Caco-2 (cell line): ENCODE data around the gene ZFR2. TPM values are rescaled to one million over a fixed set of nuclear protein-coding genes. Genes with fewer than 3 reads are reported as not detected.
A peak's percentile ranks its signal among the peaks of the same experiment; 100 is the strongest.

Experiments
- BruUV-seq: library from RNA; stranded (reverse); fragments of 400-500 nt; replicated peaks from 2 replicates; lab custom pipeline; 2021; lab: Mats Ljungman, UMichigan
- CTCF ChIA-PET: fragments of 300-600 bp; sonication (Branson Sonifier 250); formaldehyde crosslinking; loops from one replicate; lab custom pipeline; 2022; ENCODE audit warnings: antibody characterized with exemption; lab: Charles Lee
- POLR2A ChIA-PET: fragments of 300-600 bp; sonication (Branson Sonifier 250); formaldehyde crosslinking; loops from one replicate; lab custom pipeline; 2022; ENCODE audit warnings: antibody characterized with exemption; lab: Charles Lee
- DNase-seq, 2 experiments: peaks; one replicate each; pipeline versions ENCODE4 v3.0.0 to v3.0.0-alpha.2; 2020 to 2022
- H3K27me3 ChIP-seq: replicated peaks from 2 replicates; pipeline ENCODE4 v1.6.0; 2011; ENCODE audit warnings: low read length; ENCODE audit not compliant: control insufficient read depth, insufficient read depth
- H3K36me3 ChIP-seq: 2 replicates; pipeline ENCODE4 v1.5.1; 2011; ENCODE audit warnings: low read length; ENCODE audit not compliant: control insufficient read depth, insufficient read depth
- H3K4me1 ChIP-seq: fragments of 250-450 bp; sonication (Bioruptor Pico); 2 replicates; pipeline ENCODE4 v1.5.1; 2020; ENCODE audit warnings: mild to moderate bottlenecking
- H3K4me3 ChIP-seq: 2 replicates; pipeline ENCODE4 v1.5.1; 2011; ENCODE audit warnings: low read depth, mild to moderate bottlenecking, control low read depth, low read length
- H3K9me3 ChIP-seq: fragments of 250-450 bp; sonication (Bioruptor Pico); 2 replicates; pipeline ENCODE4 v1.5.1; 2020; ENCODE audit warnings: mild to moderate bottlenecking, moderate library complexity
- H3K27ac Mint-ChIP-seq: one replicate; pipeline ENCODE4 v1.8.0; 2022; ENCODE audit warnings: mixed read lengths; ENCODE audit not compliant: unreplicated experiment
- H3K27me3 Mint-ChIP-seq: one replicate; pipeline ENCODE4 v1.8.0; 2022; ENCODE audit warnings: mixed read lengths; ENCODE audit not compliant: insufficient read depth, unreplicated experiment
- H3K36me3 Mint-ChIP-seq: one replicate; pipeline ENCODE4 v1.8.0; 2022; ENCODE audit warnings: mild to moderate bottlenecking, mixed read lengths; ENCODE audit not compliant: insufficient read depth, unreplicated experiment
- H3K4me1 Mint-ChIP-seq: one replicate; pipeline ENCODE4 v1.8.0; 2022; ENCODE audit warnings: low read depth, mixed read lengths; ENCODE audit not compliant: unreplicated experiment
- H3K4me3 Mint-ChIP-seq: one replicate; pipeline ENCODE4 v1.8.0; 2022; ENCODE audit warnings: mild to moderate bottlenecking, moderate library complexity, mixed read lengths; ENCODE audit not compliant: unreplicated experiment
- H3K9me3 Mint-ChIP-seq: one replicate; pipeline ENCODE4 v1.8.0; 2022; ENCODE audit warnings: mixed read lengths; ENCODE audit not compliant: unreplicated experiment
- intact Hi-C: fragments of 100-400 bp; cut with micrococcal nuclease; formaldehyde crosslinking; loops from one replicate; pipeline ENCODE4 v1.10.0; 2022; ENCODE audit not compliant: unreplicated experiment
- total RNA-seq: library from RNA; stranded (reverse); gene quantifications from 2 replicates; pipeline ENCODE4 v1.2.3, GENCODE V29; 2022
- TF ChIP-seq, protein P1 (sequence below), 2 experiments: fragments of 200-600 bp in 1 of 2; IDR thresholded peaks; 1 replicate in 1 of 2; 2 replicates in 1 of 2; pipeline versions ENCODE4 v1.5.1 to v1.8.0; 2011 to 2022; ENCODE audit warnings: antibody characterized with exemption in 1 of 2, control low read depth in 1 of 2, inconsistent platforms in 1 of 2, low read depth in 1 of 2, low read length in 1 of 2, mild to moderate bottlenecking in 1 of 2, moderate library complexity in 1 of 2; ENCODE audit not compliant: insufficient read depth in 1 of 2, severe bottlenecking in 1 of 2, unreplicated experiment in 1 of 2

The ZFR2 gene
- total RNA-seq, 1 experiment from 2014 or later = not detected

GRCh38 chr19:3857449-3858003 lies 11.3 kb downstream of the ZFR2 start:
- H3K36me3 ChIP-seq = no peaks in the 10 kb centered on the region
- H3K4me3 ChIP-seq = no peak overlapping the region
- H3K27me3 Mint-ChIP-seq = no peaks in the 10 kb centered on the region
- intact Hi-C loops = no loop called here
- ChIA-PET POLR2A (no interaction called here), CTCF (no interaction called here)
- no peak overlapping the region for H3K27ac Mint-ChIP-seq
- BruUV-seq = no TSS peak
- H3K4me3 Mint-ChIP-seq = no peak overlapping the region
- H3K4me1 Mint-ChIP-seq = no peaks in the 10 kb centered on the region
- TF ChIP-seq, protein P1, sequence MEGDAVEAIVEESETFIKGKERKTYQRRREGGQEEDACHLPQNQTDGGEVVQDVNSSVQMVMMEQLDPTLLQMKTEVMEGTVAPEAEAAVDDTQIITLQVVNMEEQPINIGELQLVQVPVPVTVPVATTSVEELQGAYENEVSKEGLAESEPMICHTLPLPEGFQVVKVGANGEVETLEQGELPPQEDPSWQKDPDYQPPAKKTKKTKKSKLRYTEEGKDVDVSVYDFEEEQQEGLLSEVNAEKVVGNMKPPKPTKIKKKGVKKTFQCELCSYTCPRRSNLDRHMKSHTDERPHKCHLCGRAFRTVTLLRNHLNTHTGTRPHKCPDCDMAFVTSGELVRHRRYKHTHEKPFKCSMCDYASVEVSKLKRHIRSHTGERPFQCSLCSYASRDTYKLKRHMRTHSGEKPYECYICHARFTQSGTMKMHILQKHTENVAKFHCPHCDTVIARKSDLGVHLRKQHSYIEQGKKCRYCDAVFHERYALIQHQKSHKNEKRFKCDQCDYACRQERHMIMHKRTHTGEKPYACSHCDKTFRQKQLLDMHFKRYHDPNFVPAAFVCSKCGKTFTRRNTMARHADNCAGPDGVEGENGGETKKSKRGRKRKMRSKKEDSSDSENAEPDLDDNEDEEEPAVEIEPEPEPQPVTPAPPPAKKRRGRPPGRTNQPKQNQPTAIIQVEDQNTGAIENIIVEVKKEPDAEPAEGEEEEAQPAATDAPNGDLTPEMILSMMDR (IDR thresholded peaks at IDR 0.05; ENCODE audit: insufficient read depth in 1 of 2, low read depth in 1 of 2, low read length in 1 of 2, severe bottlenecking in 1 of 2, unreplicated experiment in 1 of 2) = no peak
- no peaks in the 10 kb centered on the region for H3K27me3 ChIP-seq
- no peak for DNase-seq
- no peaks in the 10 kb centered on the region for H3K9me3 ChIP-seq
- no peaks in the 10 kb centered on the region for H3K9me3 Mint-ChIP-seq
- H3K36me3 Mint-ChIP-seq = no peaks in the 10 kb centered on the region
- H3K4me1 ChIP-seq = no peaks in the 10 kb centered on the region

- BruUV-seq = no TSS peak
- Mint-ChIP-seq H3K9me3 (peaks cover 10% of the 10 kb centered on the region), H3K27ac (no peak overlapping the region), H3K4me3 (peak overlapping the region; percentile 42), H3K4me1 (no peaks in the 10 kb centered on the region), H3K27me3 (no peaks in the 10 kb centered on the region), H3K36me3 (peaks cover 3% of the 10 kb centered on the region)
- no peaks in the 10 kb centered on the region for H3K4me1 ChIP-seq
- TF ChIP-seq, protein P1 (IDR thresholded peaks at IDR 0.05; ENCODE audit: insufficient read depth in 1 of 2, low read depth in 1 of 2, low read length in 1 of 2, severe bottlenecking in 1 of 2, unreplicated experiment in 1 of 2) = no peak
- intact Hi-C loops = no loop called here
- no peaks in the 10 kb centered on the region for H3K27me3 ChIP-seq
- peak overlapping the region; percentile 15; the same call in 1 of the 2 replicates for H3K4me3 ChIP-seq
- H3K36me3 ChIP-seq = no peaks in the 10 kb centered on the region
- ChIA-PET CTCF (no interaction called here), POLR2A (no interaction called here)
- peaks cover 4% of the 10 kb centered on the region for H3K9me3 ChIP-seq
- DNase-seq = peak in 1 of 2 experiments; percentile 13
Observed at GRCh38 chr19:3855320-3855719, 13.5 kb downstream of the ZFR2 start.

DNA sequence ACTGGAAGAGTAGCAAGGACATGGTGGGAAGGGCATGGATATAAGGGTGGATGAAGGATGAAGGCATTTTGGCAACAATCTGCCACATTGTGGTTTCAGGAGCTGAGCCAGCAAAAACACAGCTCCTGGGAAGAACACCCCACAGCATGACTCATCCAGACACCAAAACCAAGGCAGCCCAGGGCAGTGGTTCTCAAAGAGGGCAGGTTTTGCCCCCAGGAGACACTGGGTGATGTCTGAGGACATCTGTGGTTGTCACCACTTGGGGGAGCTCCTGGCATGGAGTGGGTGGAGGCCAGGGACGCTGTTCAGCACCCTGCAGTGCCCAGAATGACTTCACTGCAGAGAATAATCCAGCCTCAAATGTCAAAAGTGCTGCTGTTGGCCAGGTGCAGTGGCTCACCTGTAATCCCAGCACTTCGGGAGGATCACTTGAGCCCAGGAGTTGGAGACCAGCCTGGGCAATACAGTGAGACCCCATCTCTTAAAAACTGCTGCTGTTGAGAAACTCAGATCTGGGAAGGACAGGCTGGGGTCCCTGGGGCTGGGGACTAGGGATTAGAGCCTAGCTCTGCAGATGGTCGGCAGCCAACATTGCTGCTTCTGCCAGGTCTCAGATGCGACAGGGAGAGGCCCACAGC lies 16.1 kb downstream of the ZFR2 start:
- BruUV-seq = no TSS peak

More for the DNA sequence above, 16.1 kb downstream of the ZFR2 start:
- H3K9me3 ChIP-seq = peaks cover 4% of the 10 kb centered on the region
- Mint-ChIP-seq H3K4me1 (no peaks in the 10 kb centered on the region), H3K27me3 (no peaks in the 10 kb centered on the region), H3K9me3 (peaks cover 11% of the 10 kb centered on the region), H3K27ac (no peak overlapping the region), H3K4me3 (no peak overlapping the region), H3K36me3 (peaks cover 9% of the 10 kb centered on the region)
- no peaks in the 10 kb centered on the region for H3K27me3 ChIP-seq
- intact Hi-C loops = no loop called here
- no peak for DNase-seq
- no peak overlapping the region for H3K4me3 ChIP-seq
- POLR2A ChIA-PET = no interaction called here
- CTCF ChIA-PET = no interaction called here
- no peaks in the 10 kb centered on the region for H3K36me3 ChIP-seq
- no peaks in the 10 kb centered on the region for H3K4me1 ChIP-seq
- TF ChIP-seq, protein P1 (IDR thresholded peaks at IDR 0.05; ENCODE audit: insufficient read depth in 1 of 2, low read depth in 1 of 2, low read length in 1 of 2, severe bottlenecking in 1 of 2, unreplicated experiment in 1 of 2) = no peak
